SK-N-SH (cell line): Measurements from ENCODE around the gene SCRN1. TPM values are rescaled to one million over a fixed set of nuclear protein-coding genes. Genes with fewer than 3 reads are reported as not detected.

Experiments
- CTCF ChIA-PET: fragments of 300-600, 350-600 bp; formaldehyde crosslinking; extraction: SDS; loops from one replicate; lab custom pipeline; 2021; lab: Yijun Ruan, JAX
- POLR2A ChIA-PET: fragments of 350-600 bp; sonication (Branson Sonifier 250); formaldehyde crosslinking; extraction: SDS; loops from one replicate; lab custom pipeline; 2020; ENCODE audit warnings: antibody characterized with exemption, inconsistent platforms; lab: Yijun Ruan, JAX
- DNase-seq: peaks from one replicate; pipeline ENCODE4 v3.0.0; 2012
- H2AFZ ChIP-seq: fragments of 200-600 bp; sonication (generic); 2 replicates; pipeline ENCODE4 v1.8.1; 2016; ENCODE audit warnings: antibody characterized with exemption, mild to moderate bottlenecking, low read depth
- H3F3A ChIP-seq: fragments of 200-600 bp; sonication (generic); replicated peaks from 2 replicates; pipeline ENCODE3; 2016; ENCODE audit warnings: antibody characterized with exemption, mild to moderate bottlenecking; ENCODE audit not compliant: insufficient read depth
- H3K27ac ChIP-seq, 2 experiments: fragments of 200-500 bp in 1 of 2; fragments of 200-600 bp in 1 of 2; sonication (Bioruptor generic) in 1 of 2; sonication (generic), shearing (Covaris generic) in 1 of 2; 2 replicates each; pipeline versions ENCODE4 v1.5.1 to v1.6.1; 2014 to 2016; ENCODE audit warnings: low read depth in 2 of 2, inconsistent platforms in 1 of 2, low read length in 1 of 2, mild to moderate bottlenecking in 1 of 2, mixed read lengths in 1 of 2
- H3K27me3 ChIP-seq: fragments of 200-600 bp; sonication (generic), shearing (Covaris generic); 2 replicates; pipeline ENCODE4 v1.6.1; 2016; ENCODE audit warnings: mixed run types; ENCODE audit not compliant: insufficient read depth
- H3K36me3 ChIP-seq, 2 experiments: fragments of 200-500 bp in 1 of 2; fragments of 200-600 bp in 1 of 2; sonication (Bioruptor generic) in 1 of 2; sonication (generic) in 1 of 2; replicated peaks in 1 of 2; 2 replicates each; pipeline versions ENCODE3 to v1.5.1; 2014 to 2016; ENCODE audit warnings: low read length in 1 of 2, mild to moderate bottlenecking in 1 of 2; ENCODE audit not compliant: insufficient read depth in 2 of 2, control insufficient read depth in 1 of 2
- H3K4me1 ChIP-seq, 2 experiments: fragments of 200-500 bp in 1 of 2; fragments of 200-600 bp in 1 of 2; sonication (Bioruptor generic) in 1 of 2; sonication (generic), shearing (Covaris generic) in 1 of 2; 2 replicates each; pipeline versions ENCODE4 v1.5.1 to v1.6.1; 2014 to 2016; ENCODE audit warnings: low read depth in 1 of 2, low read length in 1 of 2, mixed run types in 1 of 2; ENCODE audit not compliant: insufficient read depth in 2 of 2, control insufficient read depth in 1 of 2
- H3K4me2 ChIP-seq: fragments of 200-600 bp; sonication (generic), shearing (Covaris generic); 2 replicates; pipeline ENCODE4 v1.6.1; 2017; ENCODE audit warnings: mixed run types
- H3K4me3 ChIP-seq, 2 experiments: fragments of 200-500 bp in 1 of 2; fragments of 200-600 bp in 1 of 2; sonication (Bioruptor generic) in 1 of 2; sonication (generic), shearing (Covaris generic) in 1 of 2; 2 replicates each; pipeline versions ENCODE4 v1.5.1 to v1.8.1; 2014 to 2016; ENCODE audit warnings: low read depth in 2 of 2, inconsistent platforms in 1 of 2, low read length in 1 of 2, mild to moderate bottlenecking in 1 of 2, mixed read lengths in 1 of 2, moderate library complexity in 1 of 2
- H3K79me2 ChIP-seq: fragments of 200-600 bp; sonication (generic); 2 replicates; pipeline ENCODE4 v1.8.1; 2017; ENCODE audit warnings: mild to moderate bottlenecking; ENCODE audit not compliant: insufficient read depth
- H3K9ac ChIP-seq: fragments of 200-600 bp; sonication (generic); 2 replicates; pipeline ENCODE4 v1.6.1; 2017; ENCODE audit warnings: mixed run types
- H3K9me2 ChIP-seq: fragments of 200-600 bp; sonication (generic); 2 replicates; pipeline ENCODE4 v1.6.1; 2017; ENCODE audit warnings: mixed run types
- H3K9me3 ChIP-seq: fragments of 200-600 bp; sonication (generic); 2 replicates; pipeline ENCODE4 v1.6.1; 2017; ENCODE audit warnings: mixed run types, mild to moderate bottlenecking, moderate library complexity
- H4K20me1 ChIP-seq: fragments of 200-600 bp; sonication (generic); 2 replicates; pipeline ENCODE4 v1.6.1; 2017; ENCODE audit warnings: mild to moderate bottlenecking, mixed run types; ENCODE audit not compliant: insufficient read depth
- CHD2 ChIP-seq: fragments of 150-350 bp; IDR thresholded peaks from 2 replicates; pipeline ENCODE4 v1.6.1; 2018; ENCODE audit warnings: low read length; ENCODE audit not compliant: partially characterized antibody
- EZH2phosphoT487 ChIP-seq: fragments of 200-600 bp; sonication (generic); IDR thresholded peaks from 2 replicates; pipeline ENCODE4 v1.6.1; 2017; ENCODE audit warnings: low read depth, mixed run types, mild to moderate bottlenecking, antibody characterized with exemption, moderate library complexity, borderline replicate concordance
- FOXJ3 ChIP-seq: sonication (generic); formaldehyde crosslinking; IDR thresholded peaks from 2 replicates; pipeline ENCODE4 v1.5.1; 2020; ENCODE audit warnings: mild to moderate bottlenecking, missing genetic modification reagents
- GATA2 ChIP-seq: sonication (generic); formaldehyde crosslinking; IDR thresholded peaks from 2 replicates; pipeline ENCODE4 v1.5.0; 2020; ENCODE audit warnings: mild to moderate bottlenecking, missing genetic modification reagents
- MEF2A ChIP-seq: IDR thresholded peaks from 2 replicates; pipeline ENCODE4 v1.4.0; 2012; ENCODE audit warnings: low read depth, borderline replicate concordance
- NFIC ChIP-seq: IDR thresholded peaks from 2 replicates; pipeline ENCODE4 v1.4.0; 2012; ENCODE audit warnings: borderline replicate concordance
- NRF1 ChIP-seq: IDR thresholded peaks from 2 replicates; pipeline ENCODE4 v1.6.1; 2012; ENCODE audit warnings: low read depth, mild to moderate bottlenecking, low read length
- POLR2AphosphoS5 ChIP-seq: IDR thresholded peaks from 2 replicates; pipeline ENCODE4 v1.6.1; 2012; ENCODE audit warnings: low read depth, low read length
- RCOR1 ChIP-seq: fragments of 150-350 bp; IDR thresholded peaks from 2 replicates; pipeline ENCODE4 v1.6.1; 2017; ENCODE audit warnings: antibody characterized with exemption, low read length
- RFX5 ChIP-seq: IDR thresholded peaks from 2 replicates; pipeline ENCODE4 v1.6.1; 2012; ENCODE audit warnings: mild to moderate bottlenecking, improper control_type of control experiment, low read length
- SMC3 ChIP-seq: IDR thresholded peaks from 2 replicates; pipeline ENCODE4 v1.6.1; 2012; ENCODE audit warnings: low read depth, low read length, improper control_type of control experiment
- whole genome bisulfite sequencing: methylation state at CpG from one replicate; pipeline ENCODE4 v1.1.6; 2017; ENCODE audit warnings: low lambda C conversion rate; 5-methylcytosine and 5-hydroxymethylcytosine counted together
- polyA plus RNA-seq, 3 experiments: library from polyadenylated mRNA; depleted of rRNA; stranded (reverse); fragments of >200 nt; gene quantifications; 2 replicates each; pipeline ENCODE4 v1.2.3, GENCODE V29; 2012
- TF ChIP-seq, protein P1 (sequence below): IDR thresholded peaks from 2 replicates; pipeline ENCODE4 v1.4.0; 2012; ENCODE audit warnings: low read depth
- TF ChIP-seq, protein P2 (sequence below): IDR thresholded peaks from 2 replicates; pipeline ENCODE4 v1.4.0; 2012; ENCODE audit warnings: low read depth, borderline replicate concordance
- TF ChIP-seq, protein P3 (sequence below): IDR thresholded peaks from 2 replicates; pipeline ENCODE4 v1.6.1; 2012; ENCODE audit warnings: mild to moderate bottlenecking, low read depth, low read length, moderate library complexity

The SCRN1 gene
- polyA plus RNA-seq, 1 of the 3 experiments (the other 2 are of a cell fraction), result 64.3 TPM

DNA sequence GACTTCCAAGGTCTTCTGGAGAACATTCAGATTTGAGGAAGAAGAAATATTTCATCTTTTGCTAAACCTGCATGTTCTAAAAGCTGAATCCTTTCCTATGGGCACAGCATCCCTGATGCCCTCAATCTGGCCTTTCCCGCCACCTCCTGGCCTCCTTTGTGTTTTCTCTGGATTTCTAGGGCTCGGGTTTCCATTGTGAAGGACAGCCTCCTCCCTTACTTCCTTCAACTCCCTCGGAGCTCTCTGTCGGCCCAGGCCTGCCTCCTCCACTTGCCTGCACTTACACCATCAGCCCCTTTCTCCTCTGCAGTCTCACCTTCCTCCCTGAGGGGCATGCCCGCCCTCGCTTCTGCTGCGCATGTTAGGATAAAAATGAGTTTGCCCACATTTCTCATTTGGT, 107.9 kb downstream of the SCRN1 start:
- Histone ChIP-seq H4K20me1 (no peaks in the 10 kb centered on the region), H3K4me1 (peaks cover 0 to 2% of the 10 kb centered on the region in 2 experiments; a peak in 1 of 4 replicates), H3K4me2 (no peak overlapping the region), H3K9me3 (no peaks in the 10 kb centered on the region), H3F3A (no peaks in the 10 kb centered on the region), H2AFZ (no peak overlapping the region), H3K27ac (no peak overlapping the region), H3K9ac (no peak overlapping the region), H3K9me2 (no peaks in the 10 kb centered on the region), H3K4me3 (no peak overlapping the region), H3K27me3 (no peaks in the 10 kb centered on the region), H3K79me2 (no peaks in the 10 kb centered on the region), H3K36me3 (no peaks in the 10 kb centered on the region)
- ChIA-PET CTCF (interaction anchor here (0.6 to 2.1 kb wide), 6 partner anchors 12 to 180 kb away, joined by 3 to 18 read pairs (median 5); no protein-coding TSS in a partner anchor), POLR2A (no interaction called here)
- TF ChIP-seq POLR2AphosphoS5 (no peak), RCOR1 (no peak), EZH2phosphoT487 (no peak), MEF2A (no peak), SMC3 (no peak), NRF1 (no peak), RFX5 (no peak), NFIC (no peak), FOXJ3 (CRISPR knock-in tag) (no peak), CHD2 (no peak), GATA2 (CRISPR knock-in tag) (no peak)
- TF ChIP-seq, protein P1, sequence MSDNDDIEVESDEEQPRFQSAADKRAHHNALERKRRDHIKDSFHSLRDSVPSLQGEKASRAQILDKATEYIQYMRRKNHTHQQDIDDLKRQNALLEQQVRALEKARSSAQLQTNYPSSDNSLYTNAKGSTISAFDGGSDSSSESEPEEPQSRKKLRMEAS, result no peak
- DNase-seq, result no peak
- WGBS, result 70% methylated on average over 7 of the region's 7 CpGs

DNA sequence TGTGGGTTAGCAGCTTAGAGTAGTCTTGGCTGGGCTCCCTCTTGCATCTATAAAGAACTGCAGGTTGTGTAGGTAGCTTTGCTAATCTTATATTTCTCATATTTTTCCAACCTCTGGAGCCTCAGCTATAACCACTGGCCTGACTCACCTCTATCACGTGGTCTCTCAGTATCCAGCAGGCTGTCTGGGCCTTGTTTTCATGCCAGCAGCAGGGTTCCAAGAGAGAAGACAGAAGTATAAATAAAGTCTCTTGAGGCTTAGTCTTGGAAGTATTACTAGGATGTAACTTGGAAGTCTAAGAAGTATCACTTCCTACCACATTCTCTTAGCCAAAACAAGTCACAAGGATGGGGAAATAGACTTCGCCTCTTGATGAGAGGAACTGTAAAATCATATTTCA, 110.0 kb downstream of the SCRN1 start:
- Histone ChIP-seq H3K79me2 (no peaks in the 10 kb centered on the region), H3K4me3 (no peak overlapping the region), H2AFZ (no peak overlapping the region), H3K27ac (no peak overlapping the region), H3K36me3 (no peaks in the 10 kb centered on the region), H3F3A (no peaks in the 10 kb centered on the region), H3K9me3 (no peaks in the 10 kb centered on the region), H3K27me3 (no peaks in the 10 kb centered on the region), H4K20me1 (no peaks in the 10 kb centered on the region), H3K9ac (no peak overlapping the region), H3K4me2 (no peak overlapping the region), H3K4me1 (peaks cover 0 to 2% of the 10 kb centered on the region in 2 experiments; a peak in 1 of 4 replicates), H3K9me2 (no peaks in the 10 kb centered on the region)
- TF ChIP-seq, protein P2, sequence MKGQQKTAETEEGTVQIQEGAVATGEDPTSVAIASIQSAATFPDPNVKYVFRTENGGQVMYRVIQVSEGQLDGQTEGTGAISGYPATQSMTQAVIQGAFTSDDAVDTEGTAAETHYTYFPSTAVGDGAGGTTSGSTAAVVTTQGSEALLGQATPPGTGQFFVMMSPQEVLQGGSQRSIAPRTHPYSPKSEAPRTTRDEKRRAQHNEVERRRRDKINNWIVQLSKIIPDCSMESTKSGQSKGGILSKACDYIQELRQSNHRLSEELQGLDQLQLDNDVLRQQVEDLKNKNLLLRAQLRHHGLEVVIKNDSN, result peak; percentile 44; the same call in 1 of the 2 replicates
- TF ChIP-seq, protein P3, sequence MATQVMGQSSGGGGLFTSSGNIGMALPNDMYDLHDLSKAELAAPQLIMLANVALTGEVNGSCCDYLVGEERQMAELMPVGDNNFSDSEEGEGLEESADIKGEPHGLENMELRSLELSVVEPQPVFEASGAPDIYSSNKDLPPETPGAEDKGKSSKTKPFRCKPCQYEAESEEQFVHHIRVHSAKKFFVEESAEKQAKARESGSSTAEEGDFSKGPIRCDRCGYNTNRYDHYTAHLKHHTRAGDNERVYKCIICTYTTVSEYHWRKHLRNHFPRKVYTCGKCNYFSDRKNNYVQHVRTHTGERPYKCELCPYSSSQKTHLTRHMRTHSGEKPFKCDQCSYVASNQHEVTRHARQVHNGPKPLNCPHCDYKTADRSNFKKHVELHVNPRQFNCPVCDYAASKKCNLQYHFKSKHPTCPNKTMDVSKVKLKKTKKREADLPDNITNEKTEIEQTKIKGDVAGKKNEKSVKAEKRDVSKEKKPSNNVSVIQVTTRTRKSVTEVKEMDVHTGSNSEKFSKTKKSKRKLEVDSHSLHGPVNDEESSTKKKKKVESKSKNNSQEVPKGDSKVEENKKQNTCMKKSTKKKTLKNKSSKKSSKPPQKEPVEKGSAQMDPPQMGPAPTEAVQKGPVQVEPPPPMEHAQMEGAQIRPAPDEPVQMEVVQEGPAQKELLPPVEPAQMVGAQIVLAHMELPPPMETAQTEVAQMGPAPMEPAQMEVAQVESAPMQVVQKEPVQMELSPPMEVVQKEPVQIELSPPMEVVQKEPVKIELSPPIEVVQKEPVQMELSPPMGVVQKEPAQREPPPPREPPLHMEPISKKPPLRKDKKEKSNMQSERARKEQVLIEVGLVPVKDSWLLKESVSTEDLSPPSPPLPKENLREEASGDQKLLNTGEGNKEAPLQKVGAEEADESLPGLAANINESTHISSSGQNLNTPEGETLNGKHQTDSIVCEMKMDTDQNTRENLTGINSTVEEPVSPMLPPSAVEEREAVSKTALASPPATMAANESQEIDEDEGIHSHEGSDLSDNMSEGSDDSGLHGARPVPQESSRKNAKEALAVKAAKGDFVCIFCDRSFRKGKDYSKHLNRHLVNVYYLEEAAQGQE, result no peak
- CTCF ChIA-PET, result interaction anchor here (0.8 to 12.0 kb wide), 12 partner anchors 14 to 201 kb away, joined by 3 to 365 read pairs (median 13); no protein-coding TSS in a partner anchor
- POLR2A ChIA-PET, result interaction anchor here (0.8 kb wide), 1 partner anchor 42 kb away, joined by 3 read pairs; no protein-coding TSS in a partner anchor
- 59% methylated on average over 2 of the region's 2 CpGs for WGBS
- no peak for DNase-seq
